C4-2B (cell line): ENCODE measurements around the gene CRISP2.

Experiments
- CTCF ChIP-seq: fragments of 450-650 bp; conservative IDR thresholded peaks from 2 replicates; pipeline ENCODE4 v1.5.1; 2017; ENCODE audit warnings: mild to moderate bottlenecking
- ZFX ChIP-seq: fragments of 450-650 bp; IDR thresholded peaks from 2 replicates; pipeline ENCODE4 v1.6.1; 2017

GRCh38 chr6:49736017-49736508, 22.7 kb upstream of the CRISP2 start:
- TF ChIP-seq CTCF (no peak), ZFX (no peak)
